Measurements from ENCODE around the gene LOXL3.

DNA sequence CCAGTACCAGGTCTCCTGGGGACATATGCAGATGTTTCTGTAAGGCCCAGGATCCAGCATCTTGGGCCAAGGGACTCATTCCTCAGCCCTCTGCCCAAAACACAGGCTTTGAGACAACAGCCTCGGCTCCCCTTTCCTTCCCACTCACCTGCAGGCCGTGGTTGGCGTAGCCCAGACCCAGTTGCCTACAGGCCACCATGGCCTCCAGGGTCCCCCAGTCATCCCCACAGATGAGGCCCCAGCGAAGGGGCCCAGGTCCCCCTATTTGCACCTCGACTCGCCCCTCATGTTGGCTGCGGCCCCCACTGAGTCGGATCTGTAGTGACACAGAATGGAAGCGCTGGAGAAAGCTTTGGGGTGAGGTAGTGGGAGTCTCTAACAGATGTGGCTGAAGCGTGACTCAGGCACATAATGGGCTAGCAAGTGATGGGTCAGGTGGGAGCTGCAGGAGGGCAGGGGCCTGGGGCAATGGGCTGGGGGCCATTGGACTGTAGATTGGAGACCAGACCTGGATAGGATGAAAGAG lies 18.2 kb downstream of the LOXL3 start:
- TF ChIP-seq, protein P1, sequence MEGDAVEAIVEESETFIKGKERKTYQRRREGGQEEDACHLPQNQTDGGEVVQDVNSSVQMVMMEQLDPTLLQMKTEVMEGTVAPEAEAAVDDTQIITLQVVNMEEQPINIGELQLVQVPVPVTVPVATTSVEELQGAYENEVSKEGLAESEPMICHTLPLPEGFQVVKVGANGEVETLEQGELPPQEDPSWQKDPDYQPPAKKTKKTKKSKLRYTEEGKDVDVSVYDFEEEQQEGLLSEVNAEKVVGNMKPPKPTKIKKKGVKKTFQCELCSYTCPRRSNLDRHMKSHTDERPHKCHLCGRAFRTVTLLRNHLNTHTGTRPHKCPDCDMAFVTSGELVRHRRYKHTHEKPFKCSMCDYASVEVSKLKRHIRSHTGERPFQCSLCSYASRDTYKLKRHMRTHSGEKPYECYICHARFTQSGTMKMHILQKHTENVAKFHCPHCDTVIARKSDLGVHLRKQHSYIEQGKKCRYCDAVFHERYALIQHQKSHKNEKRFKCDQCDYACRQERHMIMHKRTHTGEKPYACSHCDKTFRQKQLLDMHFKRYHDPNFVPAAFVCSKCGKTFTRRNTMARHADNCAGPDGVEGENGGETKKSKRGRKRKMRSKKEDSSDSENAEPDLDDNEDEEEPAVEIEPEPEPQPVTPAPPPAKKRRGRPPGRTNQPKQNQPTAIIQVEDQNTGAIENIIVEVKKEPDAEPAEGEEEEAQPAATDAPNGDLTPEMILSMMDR (IDR thresholded peaks at IDR 0.05): no peak
- TF ChIP-seq POLR2A (IDR thresholded peaks at IDR 0.05) (no peak), EP300 (IDR thresholded peaks at IDR 0.05) (no peak)

Data from tibial nerve (tissue), 4 donors.